ENCODE data around the gene C19orf85.
A peak's percentile ranks its signal among the peaks of the same experiment; 100 is the strongest.
"Not testable (repeated sequence)": the region's sequence is repeated elsewhere in the genome, so short reads cannot be mapped to it uniquely, and the experiment has no call there.

Gene C19orf85

GRCh38 chr19:55464662-55465054 is at the start of gene C19orf85:
Gene C19orf85, minus strand, starts transcription at chr19:55464751. Its CDS starts 197 bp downstream, at chr19:55464554.
- DNase-seq (ENCODE audit: low read depth) = no peak

- DNase-seq (ENCODE audit: low read depth) = no peak
Measured at GRCh38 chr19:55508120-55508519, 43.6 kb upstream of the C19orf85 start.

- no peak for DNase-seq (ENCODE audit: low read depth)
Measured at GRCh38 chr19:55504981-55505380, 40.4 kb upstream of the C19orf85 start.

- DNase-seq (ENCODE audit: low read depth) = no peak
Measured at GRCh38 chr19:55504252-55504603, 39.7 kb upstream of the C19orf85 start.

- DNase-seq (ENCODE audit: low read depth) = peak; percentile 76
Measured at GRCh38 chr19:55503502-55504251, 39.1 kb upstream of the C19orf85 start.

GRCh38 chr19:55503157-55503501 is 38.6 kb upstream of the C19orf85 start:
- DNase-seq (ENCODE audit: low read depth) = no peak

GRCh38 chr19:55502197-55502952 is 37.8 kb upstream of the C19orf85 start:
- DNase-seq (ENCODE audit: low read depth) = no peak

- DNase-seq (ENCODE audit: low read depth) = no peak
Measured at GRCh38 chr19:55500368-55500952, 35.9 kb upstream of the C19orf85 start.

GRCh38 chr19:55498246-55498840 is 33.8 kb upstream of the C19orf85 start:
- no peak for DNase-seq (ENCODE audit: low read depth)

- no peak for DNase-seq (ENCODE audit: low read depth)
Measured at GRCh38 chr19:55497763-55498162, 33.2 kb upstream of the C19orf85 start.

- DNase-seq (ENCODE audit: low read depth) = not testable (repeated sequence)
Measured at GRCh38 chr19:55496820-55497219, 32.3 kb upstream of the C19orf85 start.

- DNase-seq (ENCODE audit: low read depth) = no peak
Measured at GRCh38 chr19:55495646-55496349, 31.2 kb upstream of the C19orf85 start.

GRCh38 chr19:55494172-55494761 is 29.7 kb upstream of the C19orf85 start:
- DNase-seq (ENCODE audit: low read depth) = no peak

- no peak for DNase-seq (ENCODE audit: low read depth)
Measured at GRCh38 chr19:55493645-55494171, 29.2 kb upstream of the C19orf85 start.

- DNase-seq (ENCODE audit: low read depth) = no peak
Measured at GRCh38 chr19:55493052-55493644, 28.6 kb upstream of the C19orf85 start.

- no peak for DNase-seq (ENCODE audit: low read depth)
Measured at GRCh38 chr19:55492362-55492944, 27.9 kb upstream of the C19orf85 start.

GRCh38 chr19:55491546-55492360 is 27.2 kb upstream of the C19orf85 start:
- DNase-seq (ENCODE audit: low read depth) = no peak

GRCh38 chr19:55490478-55491432 is 26.2 kb upstream of the C19orf85 start:
- no peak for DNase-seq (ENCODE audit: low read depth)
